Neural cell (in vitro differentiated cells): ENCODE data around the gene PPME1. TPM values are rescaled to one million over a fixed set of nuclear protein-coding genes. Genes with fewer than 3 reads are reported as not detected.

ENCODE experiments used
- H2AFZ ChIP-seq: fragments of 200-600, 300-800 bp; sonication (generic), shearing (Covaris generic); 2 replicates; pipeline ENCODE4 v1.6.0; 2014; ENCODE audit warnings: low read depth, mild to moderate bottlenecking, antibody characterized with exemption, low read length, moderate library complexity
- H3F3A ChIP-seq: fragments of 200-600 bp; shearing (Covaris generic); 2 replicates; pipeline ENCODE4 v1.6.1; 2016; ENCODE audit warnings: mild to moderate bottlenecking, moderate library complexity, mixed read lengths, antibody characterized with exemption, low read length; ENCODE audit not compliant: insufficient read depth, poor library complexity, severe bottlenecking
- H3K27ac ChIP-seq: fragments of 200-600, 300-800 bp; sonication (generic), shearing (Covaris generic); 2 replicates; pipeline ENCODE4 v1.5.1; 2014; ENCODE audit warnings: mild to moderate bottlenecking, low read length, moderate library complexity
- H3K27me3 ChIP-seq: fragments of 300-800, 200-600 bp; sonication (generic), shearing (Covaris generic); 2 replicates; pipeline ENCODE4 v1.6.0; 2014; ENCODE audit warnings: mild to moderate bottlenecking, low read depth, low read length, moderate library complexity; ENCODE audit not compliant: insufficient read depth
- H3K36me3 ChIP-seq: fragments of 300-800, 200-600 bp; sonication (generic), shearing (Covaris generic); 2 replicates; pipeline ENCODE4 v1.5.1; 2014; ENCODE audit warnings: mild to moderate bottlenecking, antibody characterized with exemption, low read length, moderate library complexity; ENCODE audit not compliant: insufficient read depth
- H3K4me2 ChIP-seq: fragments of 300-800, 200-600 bp; sonication (generic), shearing (Covaris generic); 2 replicates; pipeline ENCODE4 v1.6.0; 2014; ENCODE audit warnings: mild to moderate bottlenecking, low read length
- H3K4me3 ChIP-seq: fragments of 300-800, 200-600 bp; sonication (generic), shearing (Covaris generic); 2 replicates; pipeline ENCODE4 v1.5.1; 2014; ENCODE audit warnings: mild to moderate bottlenecking, low read length, moderate library complexity
- H3K79me2 ChIP-seq: fragments of 200-600 bp; shearing (Covaris generic); replicated peaks from 2 replicates; pipeline ENCODE4 v1.6.0; 2014; ENCODE audit warnings: mild to moderate bottlenecking, low read length, moderate library complexity; ENCODE audit not compliant: insufficient read depth
- H3K9ac ChIP-seq: fragments of 300-800, 200-600 bp; sonication (generic), shearing (Covaris generic); 2 replicates; pipeline ENCODE4 v1.6.1; 2016; ENCODE audit warnings: mild to moderate bottlenecking, low read length, mixed read lengths
- H3K9me2 ChIP-seq: fragments of 200-600 bp; shearing (Covaris generic); 2 replicates; pipeline ENCODE4 v1.6.1; 2016; ENCODE audit warnings: mild to moderate bottlenecking, low read length, mixed read lengths; ENCODE audit not compliant: insufficient read depth
- H3K9me3 ChIP-seq: fragments of 200-600, 300-800 bp; sonication (generic), shearing (Covaris generic); 2 replicates; pipeline ENCODE4 v1.6.1; 2016; ENCODE audit warnings: mild to moderate bottlenecking, mixed run types, low read length, moderate library complexity, mixed read lengths
- H4K20me1 ChIP-seq: fragments of 200-600 bp; shearing (Covaris generic); 2 replicates; pipeline ENCODE4 v1.6.1; 2016; ENCODE audit warnings: mild to moderate bottlenecking, mixed run types; ENCODE audit not compliant: insufficient read depth
- CTCF ChIP-seq: fragments of 450-650 bp; IDR thresholded peaks from 2 replicates; pipeline ENCODE4 v1.5.1; 2014; ENCODE audit warnings: antibody characterized with exemption, mild to moderate bottlenecking, moderate library complexity; ENCODE audit not compliant: poor library complexity, severe bottlenecking
- EP300 ChIP-seq: fragments of 450-650 bp; conservative IDR thresholded peaks from 2 replicates; pipeline ENCODE4 v1.6.1; 2014; ENCODE audit warnings: antibody characterized with exemption, mild to moderate bottlenecking, moderate library complexity; ENCODE audit not compliant: poor library complexity, severe bottlenecking
- EZH2 ChIP-seq: fragments of 200-600, 300-800 bp; shearing (Covaris generic), sonication (generic); IDR thresholded peaks from 2 replicates; pipeline ENCODE4 v1.6.1; 2014; ENCODE audit warnings: antibody characterized with exemption, low read length, borderline replicate concordance, mild to moderate bottlenecking; ENCODE audit not compliant: insufficient read depth, poor library complexity, severe bottlenecking
- MXI1 ChIP-seq: fragments of 450-650 bp; conservative IDR thresholded peaks from 2 replicates; pipeline ENCODE4 v1.6.1; 2014; ENCODE audit warnings: antibody characterized with exemption, mild to moderate bottlenecking; ENCODE audit not compliant: poor library complexity, severe bottlenecking
- POLR2AphosphoS5 ChIP-seq: IDR thresholded peaks from 2 replicates; pipeline ENCODE4 v1.6.1; 2012
- RAD21 ChIP-seq: fragments of 450-650 bp; conservative IDR thresholded peaks from 2 replicates; pipeline ENCODE4 v1.6.1; 2014; ENCODE audit warnings: antibody characterized with exemption, mild to moderate bottlenecking, moderate library complexity
- REST ChIP-seq: IDR thresholded peaks from 2 replicates; pipeline ENCODE4 v1.6.1; 2012; ENCODE audit warnings: borderline replicate concordance
- SMC3 ChIP-seq: fragments of 450-650 bp; conservative IDR thresholded peaks from 2 replicates; pipeline ENCODE4 v1.6.1; 2014; ENCODE audit warnings: antibody characterized with exemption, mild to moderate bottlenecking, moderate library complexity; ENCODE audit not compliant: poor library complexity
- TAF1 ChIP-seq: IDR thresholded peaks from 2 replicates; pipeline ENCODE4 v1.6.1; 2012; ENCODE audit warnings: low read depth
- polyA plus RNA-seq: library from polyadenylated mRNA; depleted of rRNA; stranded (reverse); fragments of >200 nt; gene quantifications from 2 replicates; pipeline ENCODE4 v1.2.3, GENCODE V29; 2014

Gene PPME1
- polyA plus RNA-seq, 1 donor from 2014 or later = 49.5 TPM

DNA sequence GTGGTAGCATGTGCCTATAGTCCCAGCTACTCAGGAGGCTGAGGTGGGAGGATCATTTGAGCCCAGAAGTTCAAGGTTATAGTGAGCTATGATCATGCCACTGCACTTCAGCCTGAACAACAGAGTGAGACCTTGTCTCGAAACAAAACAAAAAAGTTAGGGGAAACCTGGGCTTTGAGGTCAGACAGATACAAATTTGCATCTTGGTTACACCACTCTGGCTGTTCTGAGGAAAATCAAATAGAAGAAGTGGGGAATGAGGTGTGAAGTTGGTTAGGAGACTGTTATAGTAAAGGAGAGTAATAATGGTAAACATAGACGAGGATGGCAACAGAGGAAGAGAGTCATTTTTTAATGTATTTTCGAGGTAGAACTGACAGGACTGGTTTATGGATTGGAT is 62.6 kb downstream of the PPME1 start:
- H3K36me3 ChIP-seq = peaks cover 19% of the 10 kb centered on the region
- H2AFZ ChIP-seq = no peak overlapping the region
- H3K4me3 ChIP-seq = no peak overlapping the region
- no peaks in the 10 kb centered on the region for H4K20me1 ChIP-seq
- H3K9me3 ChIP-seq = no peaks in the 10 kb centered on the region
- H3K27me3 ChIP-seq = no peaks in the 10 kb centered on the region
- H3K9me2 ChIP-seq = no peaks in the 10 kb centered on the region
- no peak overlapping the region for H3K9ac ChIP-seq
- TF ChIP-seq MXI1 = no peak
- no peak for TF ChIP-seq POLR2AphosphoS5
- no peak for TF ChIP-seq EP300
- TF ChIP-seq SMC3 = no peak
- TF ChIP-seq TAF1 = no peak
- TF ChIP-seq REST = no peak
- no peak for TF ChIP-seq RAD21
- TF ChIP-seq EZH2 = no peak
- TF ChIP-seq CTCF = no peak
- no peaks in the 10 kb centered on the region for H3K79me2 ChIP-seq
- H3K4me2 ChIP-seq = no peak overlapping the region
- no peak overlapping the region for H3K27ac ChIP-seq
- no peaks in the 10 kb centered on the region for H3F3A ChIP-seq

DNA sequence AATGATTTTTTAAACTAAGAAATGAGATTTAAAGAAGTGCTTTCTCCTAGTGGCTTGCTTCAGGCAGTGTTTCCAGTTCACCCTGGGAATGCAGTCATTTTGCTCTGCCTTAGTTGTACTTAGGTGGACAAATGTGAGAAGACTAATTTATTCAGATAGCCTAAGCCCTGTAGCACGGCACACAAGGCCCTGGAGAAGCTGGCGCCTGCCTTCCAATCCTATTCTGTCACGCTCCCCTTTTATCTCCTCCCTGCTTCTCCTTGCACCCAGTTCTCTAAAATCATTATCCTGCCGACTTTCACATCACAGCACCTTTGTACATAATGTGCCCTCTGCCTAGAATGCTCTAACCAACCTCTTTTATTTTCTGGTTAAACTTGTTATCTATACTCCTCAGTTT is 64.0 kb downstream of the PPME1 start:
- no peak for TF ChIP-seq RAD21
- TF ChIP-seq MXI1 = no peak
- no peak for TF ChIP-seq EP300
- TF ChIP-seq POLR2AphosphoS5 = no peak
- no peak for TF ChIP-seq EZH2
- no peak for TF ChIP-seq SMC3
- TF ChIP-seq CTCF = no peak
- TF ChIP-seq TAF1 = no peak
- no peak for TF ChIP-seq REST

More for the DNA sequence above, 64.0 kb downstream of the PPME1 start:
- H3K9me3 ChIP-seq = no peaks in the 10 kb centered on the region
- H3K79me2 ChIP-seq = no peaks in the 10 kb centered on the region
- H3K9ac ChIP-seq = no peak overlapping the region
- H3F3A ChIP-seq = no peaks in the 10 kb centered on the region
- no peak overlapping the region for H3K4me2 ChIP-seq
- no peak overlapping the region for H3K27ac ChIP-seq
- no peaks in the 10 kb centered on the region for H3K9me2 ChIP-seq
- no peak overlapping the region for H3K4me3 ChIP-seq
- H3K27me3 ChIP-seq = no peaks in the 10 kb centered on the region
- H3K36me3 ChIP-seq = peaks cover 17% of the 10 kb centered on the region
- no peaks in the 10 kb centered on the region for H4K20me1 ChIP-seq
- H2AFZ ChIP-seq = no peak overlapping the region
